ENCODE data around the gene CEL. TPM values are rescaled to one million over a fixed set of nuclear protein-coding genes. Genes with fewer than 3 reads are reported as not detected.

Gene CEL
- total RNA-seq, 1 donor from 2014 or later = 3.4 TPM

DNA sequence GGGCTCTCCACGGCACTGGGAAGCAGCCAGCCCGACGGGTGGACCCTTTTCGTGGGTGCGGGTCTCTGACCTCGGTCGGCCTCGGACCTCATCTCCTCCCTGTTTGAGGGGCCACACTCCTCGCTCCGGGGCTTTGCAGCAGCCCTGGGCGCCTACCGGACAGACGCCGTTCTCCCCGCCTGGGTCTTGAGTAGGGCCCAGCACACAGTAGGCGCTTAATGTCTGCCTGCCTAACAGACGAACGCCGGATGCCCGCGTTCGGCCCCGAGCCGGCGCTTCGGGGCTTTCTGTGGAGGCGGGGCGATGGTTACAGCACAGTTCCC, 31.8 kb upstream of the CEL start:
- H3K4me3 Mint-ChIP-seq (ENCODE audit: unreplicated experiment) = peak overlapping the region; percentile 97
- Histone ChIP-seq H3K4me1 (ENCODE audit: insufficient read depth, low read length) (peaks cover 6% of the 10 kb centered on the region), H3K9ac (ENCODE audit: low read length) (peak overlapping the region; percentile 92), H3K4me2 (ENCODE audit: low read length) (peak overlapping the region; percentile 84), H2AFZ (ENCODE audit: low read depth, low read length) (peak overlapping the region; percentile 91), H4K20me1 (ENCODE audit: insufficient read depth, low read length) (peaks cover 31% of the 10 kb centered on the region), H3K36me3 (ENCODE audit: insufficient read depth, low read length) (no peaks in the 10 kb centered on the region), H3K79me2 (ENCODE audit: insufficient read depth, low read length) (peaks cover 53% of the 10 kb centered on the region), H3K9me3 (ENCODE audit: insufficient read depth, low read depth, low read length) (no peaks in the 10 kb centered on the region), H3K4me3 (ENCODE audit: insufficient read depth, low read depth, low read length) (peak overlapping the region; percentile 87), H3K27ac (ENCODE audit: low read depth, low read length) (peak overlapping the region; percentile 73), H3K27me3 (ENCODE audit: insufficient read depth, low read length) (no peaks in the 10 kb centered on the region)
- peaks cover 12% of the 10 kb centered on the region for H3K4me1 Mint-ChIP-seq (ENCODE audit: low read depth, unreplicated experiment)
- no peak for TF ChIP-seq EZH2 (IDR thresholded peaks at IDR 0.05; ENCODE audit: insufficient read depth, low read length)
- TF ChIP-seq, protein P1, sequence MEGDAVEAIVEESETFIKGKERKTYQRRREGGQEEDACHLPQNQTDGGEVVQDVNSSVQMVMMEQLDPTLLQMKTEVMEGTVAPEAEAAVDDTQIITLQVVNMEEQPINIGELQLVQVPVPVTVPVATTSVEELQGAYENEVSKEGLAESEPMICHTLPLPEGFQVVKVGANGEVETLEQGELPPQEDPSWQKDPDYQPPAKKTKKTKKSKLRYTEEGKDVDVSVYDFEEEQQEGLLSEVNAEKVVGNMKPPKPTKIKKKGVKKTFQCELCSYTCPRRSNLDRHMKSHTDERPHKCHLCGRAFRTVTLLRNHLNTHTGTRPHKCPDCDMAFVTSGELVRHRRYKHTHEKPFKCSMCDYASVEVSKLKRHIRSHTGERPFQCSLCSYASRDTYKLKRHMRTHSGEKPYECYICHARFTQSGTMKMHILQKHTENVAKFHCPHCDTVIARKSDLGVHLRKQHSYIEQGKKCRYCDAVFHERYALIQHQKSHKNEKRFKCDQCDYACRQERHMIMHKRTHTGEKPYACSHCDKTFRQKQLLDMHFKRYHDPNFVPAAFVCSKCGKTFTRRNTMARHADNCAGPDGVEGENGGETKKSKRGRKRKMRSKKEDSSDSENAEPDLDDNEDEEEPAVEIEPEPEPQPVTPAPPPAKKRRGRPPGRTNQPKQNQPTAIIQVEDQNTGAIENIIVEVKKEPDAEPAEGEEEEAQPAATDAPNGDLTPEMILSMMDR (IDR thresholded peaks at IDR 0.05; ENCODE audit: insufficient read depth, low read depth, low read length) = no peak
- H3K27ac Mint-ChIP-seq (ENCODE audit: unreplicated experiment) = peak overlapping the region; percentile 99
- H3K27me3 Mint-ChIP-seq (ENCODE audit: low read depth, unreplicated experiment) = peaks cover 10% of the 10 kb centered on the region
- FAIRE-seq (no peak), DNase-seq (ENCODE audit: low read depth) (no peak)
- peaks cover 2% of the 10 kb centered on the region for H3K9me3 Mint-ChIP-seq (ENCODE audit: unreplicated experiment)
- peaks cover 9% of the 10 kb centered on the region for H3K36me3 Mint-ChIP-seq (ENCODE audit: low read depth, unreplicated experiment)

DNA sequence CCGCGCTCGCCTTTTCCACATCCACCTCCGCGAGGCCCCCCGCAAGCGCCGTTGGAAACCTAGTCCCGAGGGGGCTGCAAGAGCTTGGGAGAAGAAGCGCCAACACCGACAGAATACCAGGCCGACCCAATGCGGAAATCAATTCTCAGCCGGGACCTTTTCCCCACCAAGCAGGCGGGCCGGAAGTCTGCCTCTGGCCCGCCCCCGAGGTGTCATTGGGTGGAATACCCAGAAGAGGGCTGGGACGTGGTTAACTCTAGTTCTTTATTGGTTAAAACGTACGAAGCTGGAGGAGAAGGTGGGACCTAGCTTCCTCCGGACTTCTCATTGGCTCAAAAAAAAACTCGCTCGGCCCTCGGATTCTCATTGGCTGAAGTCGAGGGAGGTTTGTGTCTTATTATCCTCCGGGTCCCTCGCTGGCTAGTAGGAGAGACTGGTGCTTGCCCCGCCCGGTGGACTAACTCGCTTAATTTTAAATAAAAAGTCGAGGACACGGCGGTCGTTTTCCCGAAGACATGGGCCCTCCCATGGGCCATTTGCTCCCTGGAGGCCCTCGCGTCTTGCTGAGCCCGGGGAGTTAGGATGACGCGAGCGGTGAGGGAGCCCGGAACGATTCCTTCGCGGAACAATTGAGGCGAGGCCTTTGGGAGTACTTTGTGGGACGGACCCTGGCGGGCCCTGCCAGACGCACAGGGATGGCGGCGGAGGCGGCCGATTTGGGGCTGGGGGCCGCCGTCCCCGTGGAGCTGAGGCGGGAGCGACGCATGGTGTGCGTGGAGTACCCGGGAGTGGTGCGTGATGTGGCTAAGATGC, 31.3 kb upstream of the CEL start, which contains the start of gene GTF3C5:
TSS of gene GTF3C5 (plus strand) at position 681 of the 813 bp plus-strand sequence. CDS start at position 696, 15 bp downstream.
- peak; percentile 98 for DNase-seq (ENCODE audit: low read depth)
- peak within 1 kb of the TSS; percentile 97 for H3K4me3 Mint-ChIP-seq (ENCODE audit: unreplicated experiment)
- H3K36me3 ChIP-seq (ENCODE audit: insufficient read depth, low read length) = no peaks in the 10 kb centered on the region
- peak within 1 kb of the TSS; percentile 94 for H2AFZ ChIP-seq (ENCODE audit: low read depth, low read length)
- peak within 1 kb of the TSS; percentile 87 for H3K4me3 ChIP-seq (ENCODE audit: insufficient read depth, low read depth, low read length)
- H3K36me3 Mint-ChIP-seq (ENCODE audit: low read depth, unreplicated experiment) = peaks cover 13% of the 10 kb centered on the region
- peaks cover 2% of the 10 kb centered on the region for H3K9me3 Mint-ChIP-seq (ENCODE audit: unreplicated experiment)
- H3K9me3 ChIP-seq (ENCODE audit: insufficient read depth, low read depth, low read length) = no peaks in the 10 kb centered on the region
- no peak for TF ChIP-seq EZH2 (IDR thresholded peaks at IDR 0.05; ENCODE audit: insufficient read depth, low read length)
- peaks cover 6% of the 10 kb centered on the region for H3K4me1 ChIP-seq (ENCODE audit: insufficient read depth, low read length)
- H3K27me3 Mint-ChIP-seq (ENCODE audit: low read depth, unreplicated experiment) = peaks cover 10% of the 10 kb centered on the region
- H4K20me1 ChIP-seq (ENCODE audit: insufficient read depth, low read length) = peaks cover 36% of the 10 kb centered on the region
- no peaks in the 10 kb centered on the region for H3K27me3 ChIP-seq (ENCODE audit: insufficient read depth, low read length)
- peak within 1 kb of the TSS; percentile 91 for H3K27ac ChIP-seq (ENCODE audit: low read depth, low read length)
- peaks cover 12% of the 10 kb centered on the region for H3K4me1 Mint-ChIP-seq (ENCODE audit: low read depth, unreplicated experiment)
- H3K9ac ChIP-seq (ENCODE audit: low read length) = peak within 1 kb of the TSS; percentile 92
- peaks cover 59% of the 10 kb centered on the region for H3K79me2 ChIP-seq (ENCODE audit: insufficient read depth, low read length)
- FAIRE-seq = peak; percentile 17
- peak within 1 kb of the TSS; percentile 84 for H3K4me2 ChIP-seq (ENCODE audit: low read length)
- H3K27ac Mint-ChIP-seq (ENCODE audit: unreplicated experiment) = peak within 1 kb of the TSS; percentile 99

DNA sequence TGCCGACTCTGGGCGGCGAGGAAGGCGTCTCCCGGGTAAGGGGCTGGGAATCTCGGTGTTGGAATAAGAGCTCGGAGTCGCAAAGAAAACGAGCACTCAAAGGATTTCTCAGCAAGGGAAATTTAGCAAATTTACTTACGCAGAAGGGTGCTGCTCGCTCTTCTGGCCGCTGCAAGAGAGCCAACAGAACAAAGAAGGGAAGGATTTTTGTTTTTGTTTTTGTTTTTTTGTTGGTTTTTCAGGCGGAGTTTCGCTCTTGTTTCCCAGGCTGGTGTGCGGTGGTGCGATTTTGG, 30.7 kb upstream of the CEL start:
- peak overlapping the region; percentile 99 for H3K27ac Mint-ChIP-seq (ENCODE audit: unreplicated experiment)
- H3K4me1 ChIP-seq (ENCODE audit: insufficient read depth, low read length) = peaks cover 6% of the 10 kb centered on the region
- no peaks in the 10 kb centered on the region for H3K27me3 ChIP-seq (ENCODE audit: insufficient read depth, low read length)
- no peaks in the 10 kb centered on the region for H3K9me3 ChIP-seq (ENCODE audit: insufficient read depth, low read depth, low read length)
- H2AFZ ChIP-seq (ENCODE audit: low read depth, low read length) = peak overlapping the region; percentile 94
- peaks cover 4% of the 10 kb centered on the region for H3K27me3 Mint-ChIP-seq (ENCODE audit: low read depth, unreplicated experiment)
- H3K9me3 Mint-ChIP-seq (ENCODE audit: unreplicated experiment) = peaks cover 2% of the 10 kb centered on the region
- FAIRE-seq (no peak), DNase-seq (ENCODE audit: low read depth) (no peak)
- H4K20me1 ChIP-seq (ENCODE audit: insufficient read depth, low read length) = peaks cover 42% of the 10 kb centered on the region
- peak overlapping the region; percentile 84 for H3K4me2 ChIP-seq (ENCODE audit: low read length)
- no peaks in the 10 kb centered on the region for H3K36me3 ChIP-seq (ENCODE audit: insufficient read depth, low read length)
- peak overlapping the region; percentile 97 for H3K4me3 Mint-ChIP-seq (ENCODE audit: unreplicated experiment)
- H3K4me3 ChIP-seq (ENCODE audit: insufficient read depth, low read depth, low read length) = peak overlapping the region; percentile 87
- peaks cover 64% of the 10 kb centered on the region for H3K79me2 ChIP-seq (ENCODE audit: insufficient read depth, low read length)
- H3K4me1 Mint-ChIP-seq (ENCODE audit: low read depth, unreplicated experiment) = peaks cover 12% of the 10 kb centered on the region
- H3K36me3 Mint-ChIP-seq (ENCODE audit: low read depth, unreplicated experiment) = peaks cover 13% of the 10 kb centered on the region
- TF ChIP-seq, protein P1 (IDR thresholded peaks at IDR 0.05; ENCODE audit: insufficient read depth, low read depth, low read length) = no peak
- no peak for TF ChIP-seq EZH2 (IDR thresholded peaks at IDR 0.05; ENCODE audit: insufficient read depth, low read length)
- H3K27ac ChIP-seq (ENCODE audit: low read depth, low read length) = peak overlapping the region; percentile 91
- H3K9ac ChIP-seq (ENCODE audit: low read length) = peak overlapping the region; percentile 92
